Neuronal stem cell (in vitro differentiated cells): ENCODE data around the gene MIF4GD.
A peak's percentile ranks its signal among the peaks of the same experiment; 100 is the strongest.

ENCODE experiments used
- DNase-seq: peaks from one replicate; pipeline ENCODE4 v3.0.0-alpha.2; 2013; ENCODE audit warnings: low spot score
- H2AFZ ChIP-seq: one replicate; pipeline ENCODE4 v1.6.1; 2013; ENCODE audit warnings: mild to moderate bottlenecking, low read length, inconsistent platforms
- H2AK5ac ChIP-seq: 2 replicates; pipeline ENCODE4 v1.6.1; 2013; ENCODE audit warnings: low read depth, mild to moderate bottlenecking, inconsistent platforms, low read length, moderate library complexity, mixed read lengths
- H2BK120ac ChIP-seq: 2 replicates; pipeline ENCODE4 v1.6.1; 2013; ENCODE audit warnings: low read depth, mild to moderate bottlenecking, inconsistent platforms, low read length, moderate library complexity, mixed read lengths
- H2BK12ac ChIP-seq: one replicate; pipeline ENCODE4 v1.6.1; 2013; ENCODE audit warnings: low read length, inconsistent platforms
- H2BK15ac ChIP-seq: 2 replicates; pipeline ENCODE4 v1.6.1; 2013; ENCODE audit warnings: mild to moderate bottlenecking, low read length, inconsistent platforms, mixed read lengths
- H2BK5ac ChIP-seq: one replicate; pipeline ENCODE4 v1.6.1; 2013; ENCODE audit warnings: inconsistent platforms, mild to moderate bottlenecking, low read length, moderate library complexity
- H3K14ac ChIP-seq: one replicate; pipeline ENCODE4 v1.6.1; 2013; ENCODE audit warnings: low read length, inconsistent platforms
- H3K18ac ChIP-seq: 2 replicates; pipeline ENCODE4 v1.6.1; 2013; ENCODE audit warnings: low read length, inconsistent platforms
- H3K23ac ChIP-seq: 2 replicates; pipeline ENCODE4 v1.6.1; 2013; ENCODE audit warnings: low read depth, mild to moderate bottlenecking, mixed read lengths, low read length, inconsistent platforms; ENCODE audit not compliant: poor library complexity
- H3K27ac ChIP-seq: replicated peaks from 3 replicates; pipeline ENCODE4 v1.5.1; 2013; ENCODE audit warnings: low read length, inconsistent platforms
- H3K27me3 ChIP-seq, 3 experiments: 2 replicates each; pipeline ENCODE4 v1.6.1; 2013; ENCODE audit warnings: low read length in 3 of 3, mild to moderate bottlenecking in 2 of 3, inconsistent platforms in 1 of 3, low read depth in 1 of 3, mixed read lengths in 1 of 3, moderate library complexity in 1 of 3; ENCODE audit not compliant: control insufficient read depth in 3 of 3, insufficient read depth in 3 of 3
- H3K36me3 ChIP-seq, 2 donors: replicated peaks in 1 of 2; 2 replicates each; pipeline ENCODE4 v1.6.1; 2013; ENCODE audit warnings: low read length in 2 of 2; ENCODE audit not compliant: control insufficient read depth in 2 of 2, insufficient read depth in 2 of 2
- H3K4ac ChIP-seq: 2 replicates; pipeline ENCODE4 v1.6.1; 2013; ENCODE audit warnings: inconsistent platforms, mild to moderate bottlenecking, low read length, moderate library complexity
- H3K4me1 ChIP-seq, 2 donors: 1 replicate in 1 of 2; 2 replicates in 1 of 2; pipeline ENCODE4 v1.6.1; 2013; ENCODE audit warnings: low read length in 2 of 2, low read depth in 1 of 2; ENCODE audit not compliant: control insufficient read depth in 2 of 2, insufficient read depth in 1 of 2
- H3K4me2 ChIP-seq: one replicate; pipeline ENCODE4 v1.6.1; 2013; ENCODE audit warnings: mild to moderate bottlenecking, low read length, inconsistent platforms; ENCODE audit not compliant: insufficient read depth, poor library complexity, severe bottlenecking
- H3K4me3 ChIP-seq, 2 donors: 2 replicates each; pipeline ENCODE4 v1.5.1; 2013; ENCODE audit warnings: low read length in 2 of 2, mild to moderate bottlenecking in 2 of 2, inconsistent platforms in 1 of 2, moderate library complexity in 1 of 2
- H3K79me1 ChIP-seq: one replicate; pipeline ENCODE4 v1.6.1; 2013; ENCODE audit warnings: low read depth, mild to moderate bottlenecking, inconsistent platforms, low read length, moderate library complexity
- H3K9ac ChIP-seq: one replicate; pipeline ENCODE4 v1.6.1; 2013; ENCODE audit warnings: mild to moderate bottlenecking, low read depth, low read length, inconsistent platforms; ENCODE audit not compliant: poor library complexity
- H3K9me3 ChIP-seq, 2 donors: replicated peaks in 1 of 2; 2 replicates each; pipeline versions ENCODE3 to v1.6.1; 2013; ENCODE audit warnings: low read length in 2 of 2, mild to moderate bottlenecking in 2 of 2, inconsistent platforms in 1 of 2, low read depth in 1 of 2, mixed read lengths in 1 of 2, moderate library complexity in 1 of 2; ENCODE audit not compliant: control insufficient read depth in 2 of 2, insufficient read depth in 1 of 2
- H4K8ac ChIP-seq: one replicate; pipeline ENCODE4 v1.6.1; 2013; ENCODE audit warnings: low read depth, mild to moderate bottlenecking, inconsistent platforms, low read length, moderate library complexity
- H4K91ac ChIP-seq: one replicate; pipeline ENCODE4 v1.6.1; 2013; ENCODE audit warnings: low read length, low read depth, mild to moderate bottlenecking, inconsistent platforms; ENCODE audit not compliant: poor library complexity
- WGBS, 2 donors: extraction: QIAGEN DNeasy Blood & Tissue Kit; methylation state at CpG; one replicate each; pipeline ENCODE4 v1.1.7; 2013; ENCODE audit warnings: missing lambda C conversion rate in 2 of 2, mixed read lengths in 1 of 2; ENCODE audit not compliant: insufficient read length in 2 of 2, insufficient replicate concordance in 1 of 2; ENCODE audit errors: extremely low coverage in 2 of 2; 5-methylcytosine and 5-hydroxymethylcytosine counted together

Gene MIF4GD

GRCh38 chr17:75263055-75263454, 8.0 kb downstream of the MIF4GD start:
- Histone ChIP-seq H4K91ac (no peak overlapping the region), H4K8ac (no peak overlapping the region), H3K23ac (no peak overlapping the region), H2BK12ac (no peak overlapping the region), H3K4me1 (peaks cover 7 to 12% of the 10 kb centered on the region in 2 donors), H3K27me3 (no peaks in the 10 kb centered on the region), H2BK120ac (no peak overlapping the region), H2BK15ac (no peak overlapping the region), H3K9ac (no peak overlapping the region), H2BK5ac (no peak overlapping the region), H2AFZ (no peak overlapping the region), H3K4me3 (peak overlapping the region in 1 of 2 donors; percentile 97), H3K4ac (no peak overlapping the region), H3K4me2 (no peak overlapping the region), H3K14ac (no peak overlapping the region), H3K79me1 (peaks cover 19% of the 10 kb centered on the region), H3K27ac (no peak overlapping the region), H3K9me3 (no peaks in the 10 kb centered on the region), H3K18ac (no peak overlapping the region), H2AK5ac (no peak overlapping the region), H3K36me3 (peaks cover 26 to 52% of the 10 kb centered on the region in 2 donors)
- WGBS, 2 donors, result no CpG with 5 or more reads among the region's 4 CpGs
- DNase-seq, result no peak

- Histone ChIP-seq H3K23ac (peak overlapping the region; percentile 98), H3K79me1 (peaks cover 18% of the 10 kb centered on the region), H2BK5ac (peak overlapping the region; percentile 95), H2AFZ (peak overlapping the region; percentile 94), H3K14ac (no peak overlapping the region), H2BK120ac (no peak overlapping the region), H4K91ac (no peak overlapping the region), H3K4me2 (peak overlapping the region; percentile 84), H3K9me3 (no peaks in the 10 kb centered on the region), H3K27me3 (no peaks in the 10 kb centered on the region), H3K18ac (no peak overlapping the region), H2AK5ac (peak overlapping the region; percentile 64), H3K36me3 (peaks cover 26 to 47% of the 10 kb centered on the region in 2 donors), H2BK12ac (no peak overlapping the region), H3K4me3 (peak overlapping the region; percentile 95 to 97), H3K4me1 (peaks cover 7 to 12% of the 10 kb centered on the region in 2 donors), H3K9ac (peak overlapping the region; percentile 93), H3K4ac (no peak overlapping the region), H3K27ac (peak overlapping the region; percentile 66), H2BK15ac (no peak overlapping the region), H4K8ac (no peak overlapping the region)
- WGBS, 2 donors, result no CpG with 5 or more reads among the region's 23 CpGs
- no peak for DNase-seq
Observed at GRCh38 chr17:75262112-75262606, 8.9 kb downstream of the MIF4GD start.

- Histone ChIP-seq H3K27me3 (no peaks in the 10 kb centered on the region), H4K91ac (no peak within 1 kb of the TSS), H3K4ac (peak within 1 kb of the TSS; percentile 85), H3K18ac (peak within 1 kb of the TSS; percentile 97), H3K9ac (peak within 1 kb of the TSS; percentile 100), H3K36me3 (peaks cover 21 to 40% of the 10 kb centered on the region in 2 donors), H3K4me3 (peak within 1 kb of the TSS; percentile 95 to 97), H3K23ac (peak within 1 kb of the TSS; percentile 98), H2AK5ac (peak within 1 kb of the TSS; percentile 64), H3K27ac (peak within 1 kb of the TSS; percentile 66), H3K79me1 (peaks cover 18% of the 10 kb centered on the region), H2BK5ac (peak within 1 kb of the TSS; percentile 95), H3K14ac (peak within 1 kb of the TSS; percentile 63), H4K8ac (peak within 1 kb of the TSS; percentile 97), H3K9me3 (no peaks in the 10 kb centered on the region), H2BK15ac (peak within 1 kb of the TSS; percentile 40), H2AFZ (peak within 1 kb of the TSS; percentile 94), H3K4me1 (peaks cover 7 to 12% of the 10 kb centered on the region in 2 donors), H2BK120ac (peak within 1 kb of the TSS; percentile 68), H2BK12ac (no peak within 1 kb of the TSS), H3K4me2 (peak within 1 kb of the TSS; percentile 96)
- WGBS, 2 donors, result no CpG with 5 or more reads among the region's 69 CpGs
- DNase-seq, result peak; percentile 96
Observed at GRCh38 chr17:75261336-75262111, 9.5 kb downstream of the MIF4GD start, which contains the start of the genes GGA3 and MRPS7. Gene GGA3 (minus strand): TSS chr17:75261606. CDS start chr17:75261587, 19 bp downstream. Gene MRPS7 (plus strand): TSS chr17:75261879. CDS start chr17:75261901, 22 bp downstream.
